Activated CD8-positive, alpha-beta memory T cell treated with anti-CD3 and anti-CD28 coated beads for 36 hours (primary cell): ENCODE data around the gene MMP10. TPM values are rescaled to one million over a fixed set of nuclear protein-coding genes. Genes with fewer than 3 reads are reported as not detected.

ENCODE experiments used
- CTCF ChIA-PET: fragments of 350-600 bp; sonication (Branson Sonifier 250); formaldehyde crosslinking; loops from one replicate; lab custom pipeline; 2021; ENCODE audit warnings: antibody characterized with exemption; lab: Charles Lee
- POLR2A ChIA-PET: fragments of 350-600 bp; sonication (Branson Sonifier 250); formaldehyde crosslinking; loops from one replicate; lab custom pipeline; 2021; ENCODE audit warnings: antibody characterized with exemption; lab: Charles Lee
- total RNA-seq, 2 experiments: library from RNA; stranded (reverse); gene quantifications; one replicate each; pipeline ENCODE4 v1.2.3, GENCODE V29; 2021

The MMP10 gene
- not detected for total RNA-seq

DNA sequence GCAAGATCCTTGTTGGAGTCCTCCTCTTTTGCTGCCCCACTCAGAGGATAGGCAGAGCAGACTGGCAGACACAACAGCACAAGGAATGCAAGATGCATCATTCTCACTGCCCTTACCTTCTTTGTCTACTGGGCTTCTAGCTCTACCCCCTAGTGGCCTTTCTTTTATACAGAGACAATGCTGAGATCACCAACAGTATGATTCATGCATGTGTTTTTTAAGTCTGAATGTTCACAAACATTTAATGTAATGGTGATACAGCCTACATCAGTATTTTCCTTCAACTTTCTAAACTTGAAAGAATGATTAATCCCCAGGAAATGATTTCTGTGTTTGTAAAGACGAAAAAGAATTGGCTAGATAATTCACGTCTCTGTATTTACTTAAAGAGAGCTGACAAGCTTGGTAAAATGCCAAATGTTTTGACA is at the start of gene MMP10:
TSS of gene MMP10 (minus strand) at position 138 of the 428 bp plus-strand sequence. CDS start at position 101, 37 bp downstream.
- POLR2A ChIA-PET, result no interaction called here
- CTCF ChIA-PET, result no interaction called here

DNA sequence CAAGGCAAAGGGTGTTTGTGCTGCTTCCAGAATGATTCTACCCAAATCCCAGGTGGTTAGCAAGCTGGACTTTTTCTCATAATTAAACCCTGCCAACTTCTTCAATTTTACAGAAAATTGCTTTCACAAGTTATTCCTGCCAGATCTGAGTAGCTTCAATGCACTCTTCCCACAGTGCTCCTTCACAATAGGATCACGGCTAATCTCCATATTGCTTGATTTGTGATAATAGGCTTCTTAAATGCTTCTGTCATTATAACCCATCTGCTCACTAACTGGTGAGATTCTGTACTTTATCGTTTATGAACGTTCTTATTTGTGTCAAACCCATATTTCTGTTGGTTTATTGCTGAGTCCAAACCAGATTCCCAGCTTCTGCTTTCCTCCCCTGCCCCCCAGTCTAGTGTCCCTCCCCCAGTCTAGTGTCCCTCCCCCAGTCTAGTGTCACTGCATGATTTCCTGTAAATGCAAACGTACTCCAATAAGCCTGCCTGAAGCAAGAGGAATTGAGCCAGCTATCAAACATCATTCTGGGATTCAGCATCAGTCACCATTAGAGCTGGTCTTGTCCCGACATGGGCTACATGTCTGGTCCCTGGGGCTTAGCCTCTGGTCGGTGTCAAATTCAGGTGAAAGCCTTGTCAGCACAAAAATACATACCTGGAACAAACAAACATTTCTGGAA is 49.0 kb upstream of the MMP10 start:
- CTCF ChIA-PET, result no interaction called here
- POLR2A ChIA-PET, result no interaction called here

GRCh38 chr11:102824556-102824955 is 44.1 kb upstream of the MMP10 start:
- POLR2A ChIA-PET, result no interaction called here
- CTCF ChIA-PET, result no interaction called here

- ChIA-PET CTCF (no interaction called here), POLR2A (no interaction called here)
Observed at GRCh38 chr11:102819491-102819890, 39.1 kb upstream of the MMP10 start.

- ChIA-PET CTCF (no interaction called here), POLR2A (no interaction called here)
Observed at GRCh38 chr11:102813484-102813883, 33.1 kb upstream of the MMP10 start.

DNA sequence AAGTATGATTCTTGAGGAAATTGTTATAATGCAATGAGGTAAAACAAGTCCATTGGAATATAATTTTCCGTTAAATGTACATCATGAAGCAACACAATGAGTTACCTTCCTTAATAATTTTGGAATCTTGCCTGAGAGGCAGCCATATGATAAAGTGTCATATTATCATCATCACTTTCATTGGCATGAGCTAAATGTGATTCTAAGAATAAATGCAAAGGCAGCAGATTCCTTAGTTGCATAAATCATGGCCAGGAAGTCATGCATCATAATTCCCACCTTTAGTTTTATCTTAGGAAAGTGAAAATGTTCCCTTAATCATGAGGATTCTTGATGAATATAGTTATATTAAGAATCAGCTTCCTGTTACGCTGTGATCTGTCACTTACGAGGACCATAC is 31.8 kb upstream of the MMP10 start:
- CTCF ChIA-PET, result no interaction called here
- POLR2A ChIA-PET, result no interaction called here

DNA sequence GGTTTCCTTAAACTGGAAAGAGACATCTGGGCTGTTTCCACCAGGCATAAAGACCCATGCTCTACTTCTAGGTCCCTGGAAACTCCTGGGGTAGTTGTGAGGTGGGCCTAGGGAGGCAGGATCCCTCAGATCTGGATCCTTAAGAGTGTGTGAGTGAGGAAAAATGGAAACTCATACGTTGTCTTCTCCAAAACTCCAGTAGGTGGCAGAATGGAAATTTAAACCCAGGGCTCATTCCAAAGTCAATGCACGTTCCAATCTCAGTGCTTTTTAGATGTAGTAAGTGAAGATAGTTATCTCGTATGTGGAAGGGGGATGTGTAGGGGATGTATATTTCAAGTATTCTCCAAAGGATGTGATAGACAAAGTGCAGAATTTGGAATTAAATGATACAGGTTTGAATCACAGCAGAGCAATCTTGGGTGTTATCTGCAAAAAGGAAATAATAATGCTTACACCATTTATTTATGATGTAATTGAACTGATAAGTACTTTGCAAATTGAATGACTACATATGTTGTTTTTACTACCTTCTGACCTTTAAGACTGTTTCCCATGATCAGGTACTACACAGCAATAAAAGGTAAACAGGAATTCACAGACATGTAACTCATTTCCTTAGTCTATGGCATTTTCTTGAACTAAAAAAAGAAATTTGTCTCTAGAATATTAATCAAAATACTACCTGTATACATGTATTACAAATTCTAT is 30.7 kb upstream of the MMP10 start:
- ChIA-PET POLR2A (no interaction called here), CTCF (no interaction called here)

- POLR2A ChIA-PET, result no interaction called here
- CTCF ChIA-PET, result no interaction called here
Observed at GRCh38 chr11:102809971-102810370, 29.5 kb upstream of the MMP10 start.

DNA sequence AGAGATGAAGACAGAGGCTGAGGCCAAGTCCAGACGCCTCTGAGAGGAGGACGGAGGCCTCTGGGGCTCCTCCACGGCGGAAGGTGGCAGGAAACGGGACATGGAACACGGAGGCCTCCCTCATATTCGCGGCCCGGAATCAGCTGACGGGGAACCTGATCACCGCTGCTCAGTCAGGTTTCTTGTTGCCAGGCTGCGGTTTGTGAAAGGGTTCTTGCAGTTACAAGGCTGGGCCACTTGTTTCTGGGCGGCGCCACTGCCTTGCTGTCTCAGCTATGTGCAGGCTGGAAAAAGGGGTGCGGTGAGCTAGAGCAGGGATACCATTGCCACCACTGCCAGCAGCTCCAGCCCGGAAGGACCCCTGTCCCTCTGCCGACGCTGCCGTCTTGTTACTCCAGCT is 27.5 kb upstream of the MMP10 start:
- POLR2A ChIA-PET, result no interaction called here
- CTCF ChIA-PET, result no interaction called here

- POLR2A ChIA-PET, result no interaction called here
- CTCF ChIA-PET, result no interaction called here
Observed at GRCh38 chr11:102806296-102806695, 25.9 kb upstream of the MMP10 start.

GRCh38 chr11:102802341-102802740 is 21.9 kb upstream of the MMP10 start:
- CTCF ChIA-PET, result no interaction called here
- POLR2A ChIA-PET, result no interaction called here

- ChIA-PET POLR2A (no interaction called here), CTCF (no interaction called here)
Observed at GRCh38 chr11:102800767-102801166, 20.3 kb upstream of the MMP10 start.

DNA sequence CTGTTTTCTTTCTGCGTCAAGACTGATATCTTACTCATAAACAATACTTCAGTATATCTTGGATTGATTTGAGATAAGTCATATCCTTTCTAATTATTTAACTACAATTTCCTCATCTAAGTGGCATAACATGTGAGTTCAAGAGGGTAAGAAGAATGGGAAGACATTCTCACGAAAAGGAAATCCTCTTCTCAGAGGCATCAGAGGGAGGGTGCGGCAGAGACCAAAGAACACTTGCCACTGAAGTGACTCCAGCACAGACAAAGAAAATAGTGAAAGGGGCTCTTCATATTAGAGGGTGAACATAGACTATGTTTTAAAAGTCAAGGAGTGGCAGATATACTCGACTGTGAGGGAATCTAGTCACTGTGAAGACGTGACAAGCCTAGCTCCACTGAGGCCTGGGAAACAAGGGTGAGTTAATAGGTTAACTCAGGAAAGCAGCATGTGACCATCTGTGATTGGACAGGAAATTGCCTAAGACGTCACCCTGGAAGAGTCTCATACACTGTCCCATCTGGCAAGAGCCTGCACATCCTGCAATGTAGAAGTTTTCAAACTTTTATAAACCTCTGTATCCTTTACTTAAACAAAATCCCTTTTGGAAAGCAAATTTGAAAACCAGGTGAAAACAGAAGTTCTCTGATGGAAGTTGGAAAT is 19.4 kb upstream of the MMP10 start:
- ChIA-PET POLR2A (no interaction called here), CTCF (no interaction called here)

GRCh38 chr11:102798012-102798746 is 17.8 kb upstream of the MMP10 start, which contains the start of gene MMP1:
Gene MMP1, minus strand, starts transcription at chr11:102798160. Its CDS starts 68 bp downstream, at chr11:102798092.
- CTCF ChIA-PET, result interaction anchor here (0.5 kb wide), 1 partner anchor 283 kb away, joined by 3 read pairs; no protein-coding TSS in a partner anchor
- POLR2A ChIA-PET, result no interaction called here

DNA sequence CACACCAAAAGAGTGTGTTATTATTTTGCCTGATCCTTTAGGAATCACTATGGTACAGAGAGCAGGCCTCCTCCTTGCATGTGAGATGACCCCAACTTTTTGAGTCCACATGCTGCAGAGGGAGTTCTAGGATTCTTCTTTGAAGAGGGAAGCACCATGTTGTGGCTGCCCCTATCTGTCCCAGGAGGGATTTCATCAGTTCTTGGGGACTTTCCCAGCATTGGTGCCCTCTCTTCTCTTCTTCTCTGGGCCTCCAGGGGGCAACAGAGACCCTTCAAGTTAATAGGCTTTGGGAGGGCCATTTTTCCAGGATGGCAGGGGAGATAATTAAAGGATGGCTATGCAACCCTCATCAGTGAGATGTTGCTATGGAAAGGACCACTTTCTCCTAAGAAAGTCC is 14.0 kb upstream of the MMP10 start:
- POLR2A ChIA-PET, result no interaction called here
- CTCF ChIA-PET, result no interaction called here

DNA sequence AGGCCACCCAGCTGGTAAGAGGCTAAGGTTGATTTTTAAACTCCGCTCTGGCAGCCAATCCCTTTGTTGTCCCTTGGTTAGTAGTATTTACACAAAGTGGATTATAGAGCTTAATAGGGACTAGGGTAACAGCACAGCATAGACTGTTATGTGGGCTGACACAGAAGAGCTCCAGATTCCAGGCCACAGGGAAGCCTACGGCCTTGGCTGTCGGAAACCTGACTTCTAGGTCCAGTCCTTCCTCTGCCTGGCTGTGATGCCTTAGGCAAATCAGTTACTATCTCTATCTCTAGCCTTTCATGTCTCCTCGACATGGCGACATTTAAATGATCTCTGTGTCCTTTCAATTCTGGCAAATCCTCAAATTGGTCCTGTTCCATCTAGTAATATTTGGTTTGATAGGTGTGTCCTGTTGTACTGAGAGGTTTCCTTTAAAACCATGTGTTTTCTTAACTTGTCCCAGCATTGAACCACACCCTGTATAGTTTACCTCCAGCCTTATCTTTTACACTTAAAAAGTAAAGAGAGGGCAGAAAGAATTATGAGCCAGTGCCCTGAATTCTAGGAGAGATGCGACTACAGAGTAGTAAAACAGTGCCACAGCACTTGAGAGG is 13.4 kb upstream of the MMP10 start:
- ChIA-PET POLR2A (no interaction called here), CTCF (no interaction called here)

DNA sequence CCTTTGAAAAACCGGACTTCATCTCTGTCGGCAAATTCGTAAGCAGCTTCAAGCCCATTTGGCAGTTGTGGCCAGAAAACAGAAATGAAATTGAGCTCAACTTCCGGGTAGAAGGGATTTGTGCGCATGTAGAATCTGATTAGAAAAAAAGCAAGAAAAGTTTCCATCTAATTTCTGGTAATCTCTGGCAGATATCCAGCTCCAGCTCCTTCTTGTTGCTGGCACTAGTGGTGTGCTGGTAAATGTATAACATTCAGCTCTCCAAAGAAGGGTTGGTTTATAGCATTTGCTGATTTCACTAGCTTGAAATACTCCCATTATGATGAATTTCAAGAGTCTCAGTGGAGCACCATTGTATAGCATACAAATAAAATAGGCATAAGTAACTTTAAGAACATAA is 12.2 kb upstream of the MMP10 start:
- ChIA-PET CTCF (no interaction called here), POLR2A (no interaction called here)

- CTCF ChIA-PET, result no interaction called here
- POLR2A ChIA-PET, result no interaction called here
Observed at GRCh38 chr11:102791271-102792036, 11.0 kb upstream of the MMP10 start.
